Measurements from ENCODE around the gene INAVA. TPM values are rescaled to one million over a fixed set of nuclear protein-coding genes. Genes with fewer than 3 reads are reported as not detected.

INAVA gene
- polyA plus RNA-seq, 2 of the 4 experiments (the other 2 are of a cell fraction), result 40.0 to 43.7 TPM

- H3K4me3 ChIP-seq, result no peak overlapping the region
- H3K4me2 ChIP-seq, result no peak overlapping the region
- ChIA-PET POLR2A (no interaction called here), CTCF (no interaction called here)
- ATAC-seq, result no peak
- peaks cover 10% of the 10 kb centered on the region for H3K4me1 ChIP-seq
- no peaks in the 10 kb centered on the region for H3K9me3 ChIP-seq
- H3K27ac ChIP-seq, result no peak overlapping the region
- no peak for DNase-seq (ENCODE audit: low read depth in 1 of 2, low spot score in 1 of 2)
- FAIRE-seq, result no peak
- WGBS (ENCODE audit: missing lambda C conversion rate), result 96% methylated on average over 4 of the region's 4 CpGs
- TF ChIP-seq RARB (CRISPR knock-in tag; IDR thresholded peaks at IDR 0.05) (no peak), PHF8 (IDR thresholded peaks at IDR 0.05; ENCODE audit: borderline replicate concordance, low read depth) (no peak), ESRRA (IDR thresholded peaks at IDR 0.05; ENCODE audit: borderline replicate concordance, low read length) (no peak), POLR2A (IDR thresholded peaks at IDR 0.05; ENCODE audit: low read length) (no peak), PBX3 (IDR thresholded peaks at IDR 0.05) (no peak), CHD4 (IDR thresholded peaks at IDR 0.05; ENCODE audit: borderline replicate concordance) (no peak), EHF (CRISPR knock-in tag; IDR thresholded peaks at IDR 0.05) (no peak), POLR2AphosphoS2 (conservative IDR thresholded peaks at IDR 0.05; ENCODE audit: low read length) (no peak), KDM1A (IDR thresholded peaks at IDR 0.05; ENCODE audit: low read depth) (no peak), SMC3 (IDR thresholded peaks at IDR 0.05) (no peak)
Observed at GRCh38 chr1:200845360-200845759, 49.3 kb upstream of the INAVA start.

GRCh38 chr1:200846398-200846797, 48.3 kb upstream of the INAVA start:
- Histone ChIP-seq H3K4me2 (no peak overlapping the region), H3K4me1 (peaks cover 14% of the 10 kb centered on the region), H3K9me3 (no peaks in the 10 kb centered on the region), H3K27ac (no peak overlapping the region), H3K4me3 (no peak overlapping the region)
- WGBS (ENCODE audit: missing lambda C conversion rate), result 93% methylated on average over 1 of the region's 1 CpG
- FAIRE-seq (no peak), DNase-seq (ENCODE audit: low read depth in 1 of 2, low spot score in 1 of 2) (no peak), ATAC-seq (no peak)
- CTCF ChIA-PET, result interaction anchor here (1.5 kb wide), 1 partner anchor 20 kb away, joined by 4 read pairs; no protein-coding TSS in a partner anchor
- POLR2A ChIA-PET, result no interaction called here
- TF ChIP-seq TP53 (CRISPR knock-in tag; IDR thresholded peaks at IDR 0.05) (no peak), JUN (IDR thresholded peaks at IDR 0.05) (no peak), TFCP2L1 (CRISPR knock-in tag; IDR thresholded peaks at IDR 0.05) (no peak), NR3C1 (IDR thresholded peaks at IDR 0.05) (no peak), CEBPB (IDR thresholded peaks at IDR 0.05) (no peak), MAZ (IDR thresholded peaks at IDR 0.05; ENCODE audit: borderline replicate concordance, low read depth, low read length) (no peak), SREBF2 (IDR thresholded peaks at IDR 0.05) (no peak), MAFK (IDR thresholded peaks at IDR 0.05; ENCODE audit: partially characterized antibody) (no peak), RFX5 (IDR thresholded peaks at IDR 0.05) (no peak), ZFP36 (IDR thresholded peaks at IDR 0.05; ENCODE audit: borderline replicate concordance, partially characterized antibody) (no peak), HDAC2 (IDR thresholded peaks at IDR 0.05) (no peak), NFE2L2 (conservative IDR thresholded peaks at IDR 0.05; ENCODE audit: low read length) (no peak), MYC (IDR thresholded peaks at IDR 0.05; ENCODE audit: borderline replicate concordance, low read length) (no peak)

GRCh38 chr1:200849430-200849829, 45.3 kb upstream of the INAVA start:
- Histone ChIP-seq H3K4me1 (peaks cover 11% of the 10 kb centered on the region), H3K4me2 (no peak overlapping the region), H3K9me3 (no peaks in the 10 kb centered on the region), H3K4me3 (no peak overlapping the region), H3K27ac (no peak overlapping the region)
- 87% methylated on average over 6 of the region's 6 CpGs for WGBS (ENCODE audit: missing lambda C conversion rate)
- POLR2A ChIA-PET, result no interaction called here
- FAIRE-seq (no peak), DNase-seq (ENCODE audit: low read depth in 1 of 2, low spot score in 1 of 2) (no peak), ATAC-seq (no peak)
- CTCF ChIA-PET, result no interaction called here
- TF ChIP-seq HOXB13 (CRISPR knock-in tag; IDR thresholded peaks at IDR 0.05; ENCODE audit: low read depth) (no peak), ELK1 (IDR thresholded peaks at IDR 0.05; ENCODE audit: low read depth, low read length) (no peak), RFX5 (IDR thresholded peaks at IDR 0.05) (no peak), GATA3 (IDR thresholded peaks at IDR 0.05; ENCODE audit: borderline replicate concordance) (no peak), TP53 (CRISPR knock-in tag; IDR thresholded peaks at IDR 0.05) (no peak), EHMT2 (IDR thresholded peaks at IDR 0.05; ENCODE audit: low read depth) (no peak), HDAC2 (IDR thresholded peaks at IDR 0.05) (no peak), E2F6 (IDR thresholded peaks at IDR 0.05; ENCODE audit: borderline replicate concordance, low read depth) (no peak), RCOR1 (IDR thresholded peaks at IDR 0.05; ENCODE audit: low read depth, low read length) (no peak), NR3C1 (IDR thresholded peaks at IDR 0.05) (no peak)
